ENCODE results near the gene PCDHGA10.
"Not testable (repeated sequence)": the region's sequence is repeated elsewhere in the genome, so short reads cannot be mapped to it uniquely, and the experiment has no call there.

Gene PCDHGA10

GRCh38 chr5:141422742-141423291, 10.0 kb downstream of the PCDHGA10 start:
- ATAC-seq: no peak

GRCh38 chr5:141427783-141428426, 15.1 kb downstream of the PCDHGA10 start:
- no peak for ATAC-seq

- no peak for ATAC-seq
Observed at GRCh38 chr5:141430332-141431113, 17.7 kb downstream of the PCDHGA10 start, which contains the start of gene PCDHGA12. Gene PCDHGA12, plus strand, starts transcription at chr5:141430507. Its CDS starts 253 bp downstream, at chr5:141430760.

GRCh38 chr5:141431286-141431685, 18.5 kb downstream of the PCDHGA10 start:
- no peak for ATAC-seq

GRCh38 chr5:141432308-141432707, 19.5 kb downstream of the PCDHGA10 start:
- ATAC-seq: not testable (repeated sequence)

GRCh38 chr5:141432726-141433125, 19.9 kb downstream of the PCDHGA10 start:
- not testable (repeated sequence) for ATAC-seq

- no peak for ATAC-seq
Observed at GRCh38 chr5:141434006-141434405, 21.2 kb downstream of the PCDHGA10 start.

- no peak for ATAC-seq
Observed at GRCh38 chr5:141437221-141437620, 24.4 kb downstream of the PCDHGA10 start.

- ATAC-seq: no peak
Observed at GRCh38 chr5:141439411-141440141, 26.8 kb downstream of the PCDHGA10 start.

- no peak for ATAC-seq
Observed at GRCh38 chr5:141440341-141440740, 27.6 kb downstream of the PCDHGA10 start.

- no peak for ATAC-seq
Observed at GRCh38 chr5:141441571-141442170, 28.9 kb downstream of the PCDHGA10 start.

GRCh38 chr5:141465351-141465750, 52.6 kb downstream of the PCDHGA10 start:
- no peak for ATAC-seq
